OCI-LY1 (cell line): Measurements from ENCODE around the gene PPP1R7.

Experiments used
- H2AFZ ChIP-seq: fragments of 200-600 bp; sonication (generic), shearing (Covaris generic); 2 replicates; pipeline ENCODE4 v1.6.0; 2014; ENCODE audit warnings: antibody characterized with exemption, mild to moderate bottlenecking, low read length
- H3F3A ChIP-seq: fragments of 200-600 bp; sonication (generic), shearing (Covaris generic); 2 replicates; pipeline ENCODE4 v1.6.0; 2014; ENCODE audit warnings: mild to moderate bottlenecking, antibody characterized with exemption, low read length, moderate library complexity; ENCODE audit not compliant: insufficient read depth
- H3K27ac ChIP-seq: fragments of 200-600 bp; sonication (generic); 2 replicates; pipeline ENCODE4 v1.5.1; 2014; ENCODE audit warnings: low read length, mixed run types, mild to moderate bottlenecking, low read depth; ENCODE audit not compliant: poor library complexity, severe bottlenecking
- H3K27me3 ChIP-seq: fragments of 200-600 bp; sonication (generic); 2 replicates; pipeline ENCODE4 v1.6.0; 2014; ENCODE audit warnings: antibody characterized with exemption, mild to moderate bottlenecking, low read length, moderate library complexity; ENCODE audit not compliant: insufficient read depth
- H3K36me3 ChIP-seq: fragments of 200-600 bp; sonication (generic); 2 replicates; pipeline ENCODE4 v1.6.1; 2014; ENCODE audit warnings: mild to moderate bottlenecking, antibody characterized with exemption, low read length, moderate library complexity, mixed read lengths; ENCODE audit not compliant: insufficient read depth
- H3K4me1 ChIP-seq: fragments of 200-600 bp; sonication (generic); 2 replicates; pipeline ENCODE4 v1.5.1; 2014; ENCODE audit warnings: mild to moderate bottlenecking, low read length, moderate library complexity; ENCODE audit not compliant: insufficient read depth, severe bottlenecking
- H3K4me2 ChIP-seq: fragments of 200-600 bp; sonication (generic), shearing (Covaris generic); 2 replicates; pipeline ENCODE4 v1.6.1; 2014; ENCODE audit warnings: low read length
- H3K4me3 ChIP-seq: fragments of 200-600 bp; sonication (generic); 2 replicates; pipeline ENCODE4 v1.5.1; 2014; ENCODE audit warnings: low read length, low read depth, mild to moderate bottlenecking, mixed read lengths; ENCODE audit not compliant: poor library complexity, severe bottlenecking
- H3K79me2 ChIP-seq: fragments of 200-600 bp; shearing (Covaris generic); 2 replicates; pipeline ENCODE4 v1.6.1; 2016; ENCODE audit warnings: mixed run types, low read length, mixed read lengths; ENCODE audit not compliant: insufficient read depth
- H3K9ac ChIP-seq: fragments of 200-600 bp; sonication (generic), shearing (Covaris generic); 2 replicates; pipeline ENCODE4 v1.6.1; 2014; ENCODE audit warnings: mild to moderate bottlenecking, low read length, mixed read lengths
- H3K9me2 ChIP-seq: fragments of 200-600 bp; sonication (generic), shearing (Covaris generic); 2 replicates; pipeline ENCODE4 v1.6.1; 2014; ENCODE audit warnings: low read depth, mild to moderate bottlenecking, low read length, mixed read lengths
- H3K9me3 ChIP-seq: fragments of 200-600 bp; shearing (Covaris generic); 2 replicates; pipeline ENCODE4 v1.6.1; 2014; ENCODE audit warnings: low read length, mixed read lengths
- H4K20me1 ChIP-seq: fragments of 200-600 bp; sonication (generic), shearing (Covaris generic); 2 replicates; pipeline ENCODE4 v1.6.0; 2016; ENCODE audit warnings: mild to moderate bottlenecking, low read length; ENCODE audit not compliant: insufficient read depth
- EZH2 ChIP-seq: fragments of 200-600 bp; sonication (generic), shearing (Covaris generic); IDR thresholded peaks from 2 replicates; pipeline ENCODE4 v1.8.0; 2017; ENCODE audit warnings: borderline replicate concordance, mixed run types, mild to moderate bottlenecking, antibody characterized with exemption, low read length, moderate library complexity, mixed read lengths
- TF ChIP-seq, protein P1 (sequence below): fragments of 200-600 bp; sonication (generic), shearing (Covaris generic); IDR thresholded peaks from 2 replicates; pipeline ENCODE4 v1.5.1; 2017; ENCODE audit warnings: mild to moderate bottlenecking, antibody characterized with exemption, low read length, moderate library complexity, mixed read lengths

Gene PPP1R7

DNA sequence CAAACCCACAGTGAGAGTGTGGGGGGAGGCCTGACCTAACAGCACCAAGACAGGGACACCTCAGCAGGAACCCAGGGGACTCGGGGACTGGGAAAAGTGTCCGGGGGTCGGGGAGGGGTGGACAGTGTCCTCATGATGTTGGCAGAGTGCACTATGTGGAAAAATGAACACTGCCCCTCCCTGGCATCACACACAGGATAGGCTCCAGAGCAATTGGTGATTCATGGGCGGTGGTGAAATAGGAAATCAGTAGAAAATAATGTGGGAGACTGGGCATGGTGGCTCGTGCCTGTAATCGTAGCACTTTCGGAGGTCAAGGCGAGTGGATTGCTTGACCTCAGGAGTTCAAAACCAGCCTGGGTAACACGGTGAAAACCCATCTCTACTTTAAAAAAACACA lies 34.6 kb downstream of the PPP1R7 start:
- H3K27me3 ChIP-seq: peaks cover 5% of the 10 kb centered on the region; the same call in 1 of the 2 replicates
- H3K4me3 ChIP-seq: no peak overlapping the region
- H3K4me1 ChIP-seq: peaks cover 10% of the 10 kb centered on the region
- H3F3A ChIP-seq: no peaks in the 10 kb centered on the region
- H3K79me2 ChIP-seq: no peaks in the 10 kb centered on the region
- H3K27ac ChIP-seq: no peak overlapping the region
- no peaks in the 10 kb centered on the region for H4K20me1 ChIP-seq
- no peak overlapping the region for H2AFZ ChIP-seq
- H3K9me2 ChIP-seq: no peaks in the 10 kb centered on the region
- H3K9ac ChIP-seq: no peak overlapping the region
- H3K36me3 ChIP-seq: peaks cover 13% of the 10 kb centered on the region
- TF ChIP-seq EZH2: no peak
- TF ChIP-seq, protein P1, sequence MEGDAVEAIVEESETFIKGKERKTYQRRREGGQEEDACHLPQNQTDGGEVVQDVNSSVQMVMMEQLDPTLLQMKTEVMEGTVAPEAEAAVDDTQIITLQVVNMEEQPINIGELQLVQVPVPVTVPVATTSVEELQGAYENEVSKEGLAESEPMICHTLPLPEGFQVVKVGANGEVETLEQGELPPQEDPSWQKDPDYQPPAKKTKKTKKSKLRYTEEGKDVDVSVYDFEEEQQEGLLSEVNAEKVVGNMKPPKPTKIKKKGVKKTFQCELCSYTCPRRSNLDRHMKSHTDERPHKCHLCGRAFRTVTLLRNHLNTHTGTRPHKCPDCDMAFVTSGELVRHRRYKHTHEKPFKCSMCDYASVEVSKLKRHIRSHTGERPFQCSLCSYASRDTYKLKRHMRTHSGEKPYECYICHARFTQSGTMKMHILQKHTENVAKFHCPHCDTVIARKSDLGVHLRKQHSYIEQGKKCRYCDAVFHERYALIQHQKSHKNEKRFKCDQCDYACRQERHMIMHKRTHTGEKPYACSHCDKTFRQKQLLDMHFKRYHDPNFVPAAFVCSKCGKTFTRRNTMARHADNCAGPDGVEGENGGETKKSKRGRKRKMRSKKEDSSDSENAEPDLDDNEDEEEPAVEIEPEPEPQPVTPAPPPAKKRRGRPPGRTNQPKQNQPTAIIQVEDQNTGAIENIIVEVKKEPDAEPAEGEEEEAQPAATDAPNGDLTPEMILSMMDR: no peak
- H3K9me3 ChIP-seq: no peaks in the 10 kb centered on the region
- H3K4me2 ChIP-seq: no peak overlapping the region

DNA sequence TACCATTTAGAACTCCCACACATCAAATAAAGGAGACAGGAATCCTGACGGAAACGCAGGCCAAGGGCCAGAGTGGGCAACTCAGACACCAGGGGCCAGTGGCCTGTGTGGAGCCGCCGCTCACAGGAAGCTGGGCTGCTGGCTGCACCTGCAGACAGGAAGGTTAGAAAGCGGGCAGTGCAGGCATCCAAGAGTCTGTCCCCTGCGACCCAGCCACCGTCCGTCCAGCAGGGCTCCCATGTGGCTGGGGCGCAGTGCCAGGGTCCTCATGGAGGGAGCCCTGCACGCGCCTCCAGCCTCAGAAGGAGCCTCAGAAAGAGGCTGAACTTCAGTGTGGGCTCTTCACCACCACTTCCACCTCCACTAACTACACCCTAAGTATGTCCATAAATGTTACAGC lies 35.7 kb downstream of the PPP1R7 start:
- Histone ChIP-seq H3K4me3 (no peak overlapping the region), H3K36me3 (peaks cover 6% of the 10 kb centered on the region), H3K4me1 (peaks cover 10% of the 10 kb centered on the region), H3K79me2 (no peaks in the 10 kb centered on the region), H3K27me3 (peaks cover 5% of the 10 kb centered on the region; the same call in 1 of the 2 replicates), H3K9me3 (no peaks in the 10 kb centered on the region), H2AFZ (no peak overlapping the region), H3K4me2 (no peak overlapping the region), H4K20me1 (no peaks in the 10 kb centered on the region), H3K9ac (no peak overlapping the region), H3K9me2 (no peaks in the 10 kb centered on the region), H3K27ac (no peak overlapping the region), H3F3A (no peaks in the 10 kb centered on the region)
- no peak for TF ChIP-seq EZH2
- TF ChIP-seq, protein P1: no peak

DNA sequence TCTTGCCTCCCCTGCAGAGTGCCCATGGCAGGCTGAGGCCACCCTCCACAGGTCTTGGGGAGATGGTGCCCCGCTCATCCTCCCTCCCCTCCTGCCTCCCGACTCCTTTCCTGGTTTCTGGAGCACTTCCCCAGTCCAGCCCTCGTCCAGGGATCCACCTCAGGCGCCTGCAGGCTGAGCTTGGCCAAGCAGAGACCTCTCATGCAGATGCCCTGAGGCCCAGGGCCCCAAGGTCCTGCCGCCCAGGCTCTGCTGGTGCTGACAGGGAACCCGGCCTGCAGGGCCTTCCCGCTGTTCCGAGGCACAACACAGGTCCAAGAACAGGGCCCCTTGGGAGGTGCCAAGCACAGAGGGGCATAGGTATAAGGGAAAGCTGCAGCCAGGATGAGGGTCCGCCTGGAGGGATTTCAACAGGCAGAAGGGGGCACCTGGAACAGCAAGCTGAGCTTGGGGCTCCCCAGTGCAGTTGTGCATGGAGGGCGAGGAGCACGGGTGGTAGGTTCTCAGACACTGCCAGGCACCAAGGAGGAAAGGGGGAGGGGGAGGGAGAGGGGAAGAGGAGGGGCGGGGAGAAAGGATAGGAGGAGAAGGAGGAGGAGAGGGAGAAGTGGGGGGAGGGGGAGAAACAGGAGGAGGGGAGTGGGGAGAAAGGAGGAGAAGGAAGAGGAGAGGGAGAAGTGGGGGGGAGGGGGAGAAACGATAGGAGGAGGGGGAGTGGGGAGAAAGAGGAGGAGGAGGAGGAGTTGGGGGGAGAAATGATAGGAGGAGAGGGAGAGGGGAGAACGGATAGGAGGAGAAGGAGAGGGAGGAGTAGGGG lies 37.0 kb downstream of the PPP1R7 start:
- H3K36me3 ChIP-seq: peaks cover 6% of the 10 kb centered on the region
- TF ChIP-seq EZH2: no peak
- TF ChIP-seq, protein P1: no peak

More for the DNA sequence above, 37.0 kb downstream of the PPP1R7 start:
- no peaks in the 10 kb centered on the region for H3F3A ChIP-seq
- peaks cover 5% of the 10 kb centered on the region; the same call in 1 of the 2 replicates for H3K27me3 ChIP-seq
- no peak overlapping the region for H3K4me3 ChIP-seq
- no peak overlapping the region for H2AFZ ChIP-seq
- no peaks in the 10 kb centered on the region for H3K9me3 ChIP-seq
- H3K27ac ChIP-seq: no peak overlapping the region
- no peaks in the 10 kb centered on the region for H3K79me2 ChIP-seq
- H3K9ac ChIP-seq: no peak overlapping the region
- no peaks in the 10 kb centered on the region for H4K20me1 ChIP-seq
- peaks cover 10% of the 10 kb centered on the region for H3K4me1 ChIP-seq
- no peaks in the 10 kb centered on the region for H3K9me2 ChIP-seq
- no peak overlapping the region for H3K4me2 ChIP-seq
